Hypothalamus (tissue), 51 donors: Measurements from ENCODE around the gene TNFSF9.
"Not testable (repeated sequence)": the region's sequence is repeated elsewhere in the genome, so short reads cannot be mapped to it uniquely, and the experiment has no call there.

Source experiments
- DNase-seq, 51 donors: peaks; one replicate each; lab custom pipeline; 2025; lab: John Stamatoyannopoulos, UW

TNFSF9 gene

GRCh38 chr19:6531163-6531955 is 533 bp downstream of the TNFSF9 start:
- peak in 1 of 51 donors; percentile 43 for DNase-seq

- DNase-seq, result no peak
Observed at GRCh38 chr19:6531956-6532243, 1.1 kb downstream of the TNFSF9 start.

GRCh38 chr19:6532244-6532999 is 1.6 kb downstream of the TNFSF9 start:
- DNase-seq, result no peak

- DNase-seq, result no peak
Observed at GRCh38 chr19:6533000-6533328, 2.1 kb downstream of the TNFSF9 start.

GRCh38 chr19:6533746-6534418 is 3.1 kb downstream of the TNFSF9 start:
- DNase-seq, result no peak

GRCh38 chr19:6534451-6535093 is 3.7 kb downstream of the TNFSF9 start:
- no peak for DNase-seq

GRCh38 chr19:6535558-6536137 is 4.8 kb downstream of the TNFSF9 start:
- no peak for DNase-seq

GRCh38 chr19:6539514-6539913 is 8.7 kb downstream of the TNFSF9 start:
- no peak for DNase-seq

GRCh38 chr19:6540918-6541689 is 10.3 kb downstream of the TNFSF9 start:
- no peak for DNase-seq

- no peak for DNase-seq
Observed at GRCh38 chr19:6543866-6544347, 13.1 kb downstream of the TNFSF9 start.

- not testable (repeated sequence) for DNase-seq
Observed at GRCh38 chr19:6550679-6551078, 19.9 kb downstream of the TNFSF9 start.

GRCh38 chr19:6551091-6551490 is 20.3 kb downstream of the TNFSF9 start:
- DNase-seq, result no peak

GRCh38 chr19:6551607-6552450 is 21.0 kb downstream of the TNFSF9 start:
- no peak for DNase-seq

- no peak for DNase-seq
Observed at GRCh38 chr19:6556043-6556449, 25.2 kb downstream of the TNFSF9 start.

- DNase-seq, result no peak
Observed at GRCh38 chr19:6556480-6557195, 25.8 kb downstream of the TNFSF9 start.

- not testable (repeated sequence) for DNase-seq
Observed at GRCh38 chr19:6562437-6562836, 31.6 kb downstream of the TNFSF9 start.

- no peak for DNase-seq
Observed at GRCh38 chr19:6564393-6564792, 33.6 kb downstream of the TNFSF9 start.

GRCh38 chr19:6566727-6567126 is 35.9 kb downstream of the TNFSF9 start:
- not testable (repeated sequence) for DNase-seq
